ENCODE measurements around the gene TRIM24.

- TF ChIP-seq POLR2AphosphoS5 (IDR thresholded peaks at IDR 0.05; ENCODE audit: low read depth, low read length) (no peak), POU2F2 (IDR thresholded peaks at IDR 0.05; ENCODE audit: low read depth, low read length) (no peak), POLR2A (IDR thresholded peaks at IDR 0.05; ENCODE audit: low read depth, low read length) (no peak)
Measured at GRCh38 chr7:138588986-138589385, 128.9 kb downstream of the TRIM24 start.
